ENCODE results near the gene GAB2.

GAB2 gene

DNA sequence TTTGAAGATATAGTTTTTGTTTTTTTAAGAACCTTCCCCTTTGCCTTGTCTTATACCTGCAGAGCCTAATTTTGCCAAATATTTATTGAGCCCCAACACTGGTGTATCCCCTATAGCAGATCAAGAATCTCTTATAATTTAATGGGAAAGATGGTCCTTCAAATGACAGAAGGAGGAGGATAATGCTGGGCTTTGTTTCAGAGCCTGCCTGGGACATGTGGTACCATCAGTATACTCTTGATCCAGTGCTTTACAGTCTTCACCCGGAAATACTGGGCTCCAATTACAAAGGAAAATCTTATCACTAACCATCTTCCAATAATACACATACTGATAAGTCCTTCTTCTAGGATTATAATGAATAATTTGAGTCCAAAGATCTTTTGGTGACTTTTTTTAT is 84.7 kb downstream of the GAB2 start:
- H4K20me1 ChIP-seq, result peaks cover 23 to 100% (median 87%) of the 10 kb centered on the region in 11 experiments
- H3K4me2 ChIP-seq, result peak overlapping the region; percentile 52 to 88 (median 65)
- no peak for TF ChIP-seq Cebpa-rat (IDR thresholded peaks at IDR 0.05)
- H3K4me1 ChIP-seq, result peaks cover 24 to 78% (median 34%) of the 10 kb centered on the region in 10 experiments
- H3K27me3 ChIP-seq, result no peaks in the 10 kb centered on the region
- peak overlapping the region in 3 of 11 experiments; percentile 3 to 49 (median 38); a peak in 2 of 22 replicates for H3K9ac ChIP-seq
- no peak overlapping the region for H3K4me3 ChIP-seq
- H3K27ac ChIP-seq, result 0 out of 22 replicates have a peak overlapping the region, but pooled peaks of 1 of the 11 experiments have one; percentile 47
- peaks cover 11 to 56% (median 30%) of the 10 kb centered on the region in 11 experiments; a peak in 19 of 22 replicates for H3K36me3 ChIP-seq
- H3K9me3 ChIP-seq (replicated peaks in 1 of 11), result peaks cover 12 to 38% (median 24%) of the 10 kb centered on the region in 11 experiments

DNA sequence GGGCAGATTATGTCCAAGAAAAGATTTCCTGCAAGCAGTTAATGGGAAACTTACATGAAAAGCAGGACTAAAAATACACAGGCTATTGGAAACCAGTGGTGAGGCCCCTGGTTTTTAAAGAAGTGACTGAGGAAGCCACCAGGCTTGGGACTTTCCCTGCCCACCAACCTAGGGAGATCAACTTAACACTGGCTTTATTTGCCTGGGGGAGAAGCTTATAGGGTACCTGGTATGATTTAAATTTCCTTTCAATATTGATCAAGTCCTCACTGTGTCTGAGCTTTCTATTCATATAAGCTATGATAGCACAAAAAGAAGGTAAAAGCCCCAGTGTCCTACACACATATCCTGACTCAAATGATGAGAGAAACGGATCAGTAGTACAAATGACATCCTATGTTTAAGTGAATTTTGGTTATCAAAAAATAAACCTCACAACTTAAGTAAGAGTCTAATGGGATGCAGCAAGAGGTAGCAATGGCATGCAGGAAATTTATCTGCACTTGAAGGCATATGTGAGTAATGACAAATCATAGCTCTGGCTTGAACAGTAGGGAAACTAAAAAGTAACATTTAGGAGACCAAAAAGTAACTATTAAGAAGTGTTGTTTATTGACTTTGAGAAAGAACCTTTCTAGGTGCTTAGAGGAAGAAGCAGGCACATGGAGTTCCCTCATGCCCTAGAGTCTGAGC is 85.3 kb downstream of the GAB2 start:
- no peaks in the 10 kb centered on the region for H3K27me3 ChIP-seq
- TF ChIP-seq Cebpa-rat (IDR thresholded peaks at IDR 0.05), result no peak
- H3K27ac ChIP-seq, result peak overlapping the region in 9 of 11 experiments; percentile 1 to 54 (median 39); a peak in 10 of 22 replicates
- H3K4me2 ChIP-seq, result peak overlapping the region; percentile 52 to 88 (median 65)
- H3K4me3 ChIP-seq, result 0 out of 20 replicates have a peak overlapping the region, but pooled peaks of 1 of the 10 experiments have one; percentile 8
- H4K20me1 ChIP-seq, result peaks cover 26 to 100% (median 87%) of the 10 kb centered on the region in 11 experiments
- H3K9ac ChIP-seq, result peak overlapping the region in 5 of 11 experiments; percentile 7 to 49 (median 30); a peak in 5 of 22 replicates
- H3K4me1 ChIP-seq, result peaks cover 24 to 73% (median 34%) of the 10 kb centered on the region in 10 experiments
- H3K36me3 ChIP-seq, result peaks cover 13 to 54% (median 30%) of the 10 kb centered on the region in 11 experiments; a peak in 19 of 22 replicates
- peaks cover 12 to 34% (median 24%) of the 10 kb centered on the region in 11 experiments for H3K9me3 ChIP-seq (replicated peaks in 1 of 11)

DNA sequence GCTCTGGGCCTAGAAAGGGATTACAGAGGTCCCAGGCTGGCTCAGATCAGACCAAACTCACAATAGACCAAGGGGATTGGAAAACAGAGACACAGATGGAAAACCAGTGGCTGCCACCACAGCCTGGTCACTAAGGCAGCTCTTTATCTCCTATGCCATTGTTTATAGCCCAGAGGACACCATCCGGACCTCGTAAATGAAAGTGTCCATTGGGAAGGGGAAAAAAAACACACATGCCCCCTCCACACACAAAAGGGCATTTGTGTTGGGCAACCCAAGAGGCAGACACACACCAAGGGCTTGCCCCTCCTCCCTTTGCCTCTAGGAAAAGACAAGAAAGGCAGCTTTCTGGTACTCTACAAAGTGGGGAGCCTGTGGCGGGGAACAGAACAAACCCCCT is 85.9 kb downstream of the GAB2 start:
- TF ChIP-seq Cebpa-rat (IDR thresholded peaks at IDR 0.05), result no peak
- H3K4me1 ChIP-seq, result peaks cover 24 to 73% (median 34%) of the 10 kb centered on the region in 10 experiments
- H3K4me2 ChIP-seq, result peak overlapping the region; percentile 52 to 88 (median 65)
- H3K9ac ChIP-seq, result peak overlapping the region in 5 of 11 experiments; percentile 7 to 49 (median 30); a peak in 4 of 22 replicates
- H3K4me3 ChIP-seq, result 0 out of 20 replicates have a peak overlapping the region, but pooled peaks of 1 of the 10 experiments have one; percentile 8
- H3K27ac ChIP-seq, result peak overlapping the region in 10 of 11 experiments; percentile 1 to 54 (median 38); a peak in 10 of 22 replicates
- peaks cover 12 to 28% (median 19%) of the 10 kb centered on the region in 11 experiments for H3K9me3 ChIP-seq (replicated peaks in 1 of 11)
- H3K27me3 ChIP-seq, result no peaks in the 10 kb centered on the region
- H3K36me3 ChIP-seq, result peaks cover 13 to 48% (median 28%) of the 10 kb centered on the region in 11 experiments; a peak in 19 of 22 replicates
- peaks cover 32 to 100% (median 87%) of the 10 kb centered on the region in 11 experiments for H4K20me1 ChIP-seq

DNA sequence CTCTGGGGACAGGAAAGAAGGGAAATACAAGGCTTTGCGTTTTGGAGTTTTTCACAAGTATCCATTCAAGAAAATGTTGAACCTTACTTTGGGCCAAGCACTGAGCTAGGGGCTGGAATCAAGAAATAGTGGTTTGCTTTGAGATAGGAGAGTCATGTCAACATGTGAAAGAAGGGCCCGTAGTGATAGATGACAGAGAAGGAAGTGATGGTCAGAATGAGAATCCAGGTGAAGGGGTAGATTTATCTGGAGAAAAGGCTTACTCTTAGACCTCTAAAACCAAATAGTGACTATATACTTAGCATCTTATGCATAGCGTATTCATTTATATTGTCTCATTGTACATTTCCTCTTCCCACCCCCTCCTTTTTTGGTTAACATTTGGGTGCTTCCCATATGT is 87.3 kb downstream of the GAB2 start:
- Histone ChIP-seq H3K4me3 (no peak overlapping the region), H3K9ac (no peak overlapping the region), H3K9me3 (replicated peaks in 1 of 11) (peaks cover 4 to 15% (median 9%) of the 10 kb centered on the region in 11 experiments), H3K4me2 (peak overlapping the region in 4 of 11 experiments; percentile 2 to 88 (median 46); a peak in 6 of 22 replicates), H3K36me3 (peaks cover 5 to 35% (median 21%) of the 10 kb centered on the region in 11 experiments; a peak in 18 of 22 replicates), H3K4me1 (peaks cover 24 to 81% (median 34%) of the 10 kb centered on the region in 10 experiments), H3K27ac (no peak overlapping the region), H4K20me1 (peaks cover 44 to 100% (median 95%) of the 10 kb centered on the region in 11 experiments), H3K27me3 (no peaks in the 10 kb centered on the region)
- TF ChIP-seq Cebpa-rat (IDR thresholded peaks at IDR 0.05), result no peak

DNA sequence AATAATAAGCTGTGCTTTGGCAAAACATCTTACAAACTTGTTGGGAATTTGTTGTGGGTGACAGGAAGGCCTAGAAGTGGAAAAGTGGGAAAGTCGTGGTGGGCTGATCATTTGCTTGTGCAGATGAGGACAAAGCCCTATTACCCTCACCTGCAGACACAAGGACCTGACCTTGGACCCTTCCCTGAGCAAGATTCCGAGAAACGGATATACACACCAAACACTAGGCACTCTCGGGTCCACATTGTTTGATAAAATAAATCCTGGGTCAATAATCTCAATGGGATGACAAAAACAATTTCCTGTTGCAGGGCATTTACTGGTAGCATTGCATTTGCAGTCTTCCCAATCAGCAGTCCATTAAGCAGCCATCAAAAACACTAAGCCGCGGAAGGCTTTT is 89.7 kb downstream of the GAB2 start:
- peaks cover 9 to 48% (median 21%) of the 10 kb centered on the region in 11 experiments; a peak in 16 of 22 replicates for H3K36me3 ChIP-seq
- H3K9ac ChIP-seq, result no peak overlapping the region
- no peak overlapping the region for H3K27ac ChIP-seq
- H3K27me3 ChIP-seq, result no peaks in the 10 kb centered on the region
- H4K20me1 ChIP-seq, result peaks cover 43 to 100% (median 100%) of the 10 kb centered on the region in 11 experiments
- no peak overlapping the region for H3K4me3 ChIP-seq
- H3K4me2 ChIP-seq, result no peak overlapping the region
- peaks cover 15 to 85% (median 25%) of the 10 kb centered on the region in 10 experiments for H3K4me1 ChIP-seq
- TF ChIP-seq Cebpa-rat (IDR thresholded peaks at IDR 0.05), result no peak
- peaks cover 0 to 14% (median 5%) of the 10 kb centered on the region in 11 experiments; a peak in 7 of 22 replicates for H3K9me3 ChIP-seq (replicated peaks in 1 of 11)

DNA sequence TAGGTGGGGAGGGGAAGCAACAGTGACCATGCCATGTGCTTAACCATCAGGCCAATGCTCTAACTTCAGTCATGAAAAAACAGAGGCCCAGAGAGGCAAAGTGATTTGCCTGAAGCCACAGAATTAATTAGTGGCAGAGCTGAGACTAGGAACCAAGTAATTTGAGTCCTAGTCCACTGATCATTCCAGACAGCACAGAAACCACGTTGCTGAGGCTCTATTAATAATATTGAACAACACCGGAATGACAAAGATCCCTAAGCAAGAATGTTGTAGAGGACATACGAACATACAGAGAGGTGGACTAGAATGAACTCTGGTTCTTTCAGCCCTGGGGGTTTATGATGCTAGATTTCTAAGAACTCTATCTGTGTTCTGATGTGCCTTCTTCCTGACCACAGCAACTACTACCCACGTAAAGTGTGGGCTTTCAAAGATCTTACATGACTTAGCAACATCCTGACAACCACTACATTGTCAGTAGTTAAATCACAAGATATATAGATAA is 92.3 kb downstream of the GAB2 start:
- peaks cover 0 to 73% (median 5%) of the 10 kb centered on the region in 10 experiments; a peak in 13 of 20 replicates for H3K4me1 ChIP-seq
- peaks cover 0 to 14% (median 6%) of the 10 kb centered on the region in 11 experiments; a peak in 6 of 22 replicates for H3K9me3 ChIP-seq (replicated peaks in 1 of 11)
- H3K4me3 ChIP-seq, result no peak overlapping the region
- peaks cover 19 to 50% (median 27%) of the 10 kb centered on the region in 11 experiments; a peak in 20 of 22 replicates for H3K36me3 ChIP-seq
- H3K27ac ChIP-seq, result no peak overlapping the region
- peaks cover 38 to 100% (median 100%) of the 10 kb centered on the region in 11 experiments for H4K20me1 ChIP-seq
- no peak for TF ChIP-seq Cebpa-rat (IDR thresholded peaks at IDR 0.05)
- no peak overlapping the region for H3K9ac ChIP-seq
- H3K27me3 ChIP-seq, result no peaks in the 10 kb centered on the region
- H3K4me2 ChIP-seq, result peak overlapping the region in 2 of 11 experiments; percentile 39 to 58; a peak in 5 of 22 replicates

DNA sequence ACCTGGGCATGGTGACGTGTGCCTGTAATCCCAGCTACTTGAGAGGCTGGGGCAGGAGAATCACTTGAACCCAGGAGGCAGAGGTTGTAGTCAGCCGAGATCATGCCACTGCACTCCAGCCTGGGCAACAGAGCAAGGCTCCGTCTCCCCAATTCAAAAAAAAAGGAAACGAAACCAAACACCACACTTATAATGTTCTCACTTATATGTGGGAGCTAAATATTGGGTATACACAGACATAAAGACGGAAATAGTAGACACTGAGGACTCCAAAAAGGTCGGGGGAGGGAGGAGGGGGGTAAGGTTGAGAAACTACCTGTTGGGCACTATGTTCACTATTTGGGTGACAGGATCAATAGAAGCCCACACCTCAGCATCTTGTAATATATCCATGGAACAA is 94.3 kb downstream of the GAB2 start:
- H3K4me2 ChIP-seq, result peak overlapping the region in 1 of 11 experiments; percentile 17; a peak in 1 of 22 replicates
- H3K9ac ChIP-seq, result no peak overlapping the region
- no peak overlapping the region for H3K27ac ChIP-seq
- H3K27me3 ChIP-seq, result no peaks in the 10 kb centered on the region
- H3K4me1 ChIP-seq, result peaks cover 6 to 80% (median 14%) of the 10 kb centered on the region in 10 experiments; a peak in 16 of 20 replicates
- peaks cover 57 to 100% (median 100%) of the 10 kb centered on the region in 11 experiments for H4K20me1 ChIP-seq
- no peak for TF ChIP-seq Cebpa-rat (IDR thresholded peaks at IDR 0.05)
- H3K36me3 ChIP-seq, result peaks cover 19 to 53% (median 28%) of the 10 kb centered on the region in 11 experiments; a peak in 19 of 22 replicates
- peaks cover 0 to 10% (median 6%) of the 10 kb centered on the region in 11 experiments; a peak in 6 of 22 replicates for H3K9me3 ChIP-seq (replicated peaks in 1 of 11)
- H3K4me3 ChIP-seq, result no peak overlapping the region

DNA sequence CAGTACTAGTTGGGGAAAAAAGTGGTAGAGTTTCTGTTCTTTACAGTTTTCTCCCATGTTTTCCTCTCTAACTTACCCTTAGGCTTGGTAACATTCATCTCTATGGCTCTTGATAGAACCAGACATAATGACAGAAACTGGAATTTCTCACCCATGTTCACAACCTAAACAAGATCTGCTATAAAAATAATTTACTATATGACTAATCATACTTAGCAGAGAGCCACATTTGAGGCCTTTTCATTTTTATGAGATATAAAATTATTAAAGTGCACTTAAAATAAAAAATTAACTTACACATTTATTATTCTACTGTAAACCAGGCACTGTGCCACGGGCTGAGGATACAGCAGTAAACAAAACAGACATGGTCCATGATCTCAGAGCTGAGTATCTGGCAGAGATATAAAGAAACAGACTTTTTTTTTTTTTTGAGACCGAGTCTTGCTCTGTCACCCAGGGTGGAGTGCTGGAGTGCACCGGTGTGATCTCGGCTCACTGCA is 98.1 kb downstream of the GAB2 start:
- TF ChIP-seq Cebpa-rat (IDR thresholded peaks at IDR 0.05), result no peak
- Histone ChIP-seq H3K27ac (no peak overlapping the region), H3K36me3 (peaks cover 12 to 64% (median 34%) of the 10 kb centered on the region in 11 experiments; a peak in 18 of 22 replicates), H3K4me1 (peaks cover 6 to 73% (median 16%) of the 10 kb centered on the region in 10 experiments; a peak in 17 of 20 replicates), H3K9ac (0 out of 22 replicates have a peak overlapping the region, but pooled peaks of 1 of the 11 experiments have one; percentile 9), H3K27me3 (no peaks in the 10 kb centered on the region), H3K4me2 (peak overlapping the region in 2 of 11 experiments; percentile 22 to 43; a peak in 3 of 22 replicates), H4K20me1 (peaks cover 69 to 100% (median 100%) of the 10 kb centered on the region in 11 experiments), H3K9me3 (replicated peaks in 1 of 11) (peaks cover 0 to 17% (median 6%) of the 10 kb centered on the region in 11 experiments; a peak in 8 of 22 replicates), H3K4me3 (no peak overlapping the region)
